Neuronal stem cell (in vitro differentiated cells): ENCODE measurements around the gene SLC1A1. TPM values are rescaled to one million over a fixed set of nuclear protein-coding genes. Genes with fewer than 3 reads are reported as not detected.
A peak's percentile ranks its signal among the peaks of the same experiment; 100 is the strongest.

Experiments used
- DNase-seq: peaks from one replicate; pipeline ENCODE4 v3.0.0-alpha.2; 2013; ENCODE audit warnings: low spot score
- H2AFZ ChIP-seq: one replicate; pipeline ENCODE4 v1.6.1; 2013; ENCODE audit warnings: mild to moderate bottlenecking, low read length, inconsistent platforms
- H2AK5ac ChIP-seq: 2 replicates; pipeline ENCODE4 v1.6.1; 2013; ENCODE audit warnings: low read depth, mild to moderate bottlenecking, inconsistent platforms, low read length, moderate library complexity, mixed read lengths
- H2BK120ac ChIP-seq: 2 replicates; pipeline ENCODE4 v1.6.1; 2013; ENCODE audit warnings: low read depth, mild to moderate bottlenecking, inconsistent platforms, low read length, moderate library complexity, mixed read lengths
- H2BK12ac ChIP-seq: one replicate; pipeline ENCODE4 v1.6.1; 2013; ENCODE audit warnings: low read length, inconsistent platforms
- H2BK15ac ChIP-seq: 2 replicates; pipeline ENCODE4 v1.6.1; 2013; ENCODE audit warnings: mild to moderate bottlenecking, low read length, inconsistent platforms, mixed read lengths
- H2BK5ac ChIP-seq: one replicate; pipeline ENCODE4 v1.6.1; 2013; ENCODE audit warnings: inconsistent platforms, mild to moderate bottlenecking, low read length, moderate library complexity
- H3K14ac ChIP-seq: one replicate; pipeline ENCODE4 v1.6.1; 2013; ENCODE audit warnings: low read length, inconsistent platforms
- H3K18ac ChIP-seq: 2 replicates; pipeline ENCODE4 v1.6.1; 2013; ENCODE audit warnings: low read length, inconsistent platforms
- H3K23ac ChIP-seq: 2 replicates; pipeline ENCODE4 v1.6.1; 2013; ENCODE audit warnings: low read depth, mild to moderate bottlenecking, mixed read lengths, low read length, inconsistent platforms; ENCODE audit not compliant: poor library complexity
- H3K27ac ChIP-seq: replicated peaks from 3 replicates; pipeline ENCODE4 v1.5.1; 2013; ENCODE audit warnings: low read length, inconsistent platforms
- H3K27me3 ChIP-seq, 3 experiments: 2 replicates each; pipeline ENCODE4 v1.6.1; 2013; ENCODE audit warnings: low read length in 3 of 3, mild to moderate bottlenecking in 2 of 3, inconsistent platforms in 1 of 3, low read depth in 1 of 3, mixed read lengths in 1 of 3, moderate library complexity in 1 of 3; ENCODE audit not compliant: control insufficient read depth in 3 of 3, insufficient read depth in 3 of 3
- H3K36me3 ChIP-seq, 2 donors: replicated peaks in 1 of 2; 2 replicates each; pipeline ENCODE4 v1.6.1; 2013; ENCODE audit warnings: low read length in 2 of 2; ENCODE audit not compliant: control insufficient read depth in 2 of 2, insufficient read depth in 2 of 2
- H3K4ac ChIP-seq: 2 replicates; pipeline ENCODE4 v1.6.1; 2013; ENCODE audit warnings: inconsistent platforms, mild to moderate bottlenecking, low read length, moderate library complexity
- H3K4me1 ChIP-seq, 2 donors: 1 replicate in 1 of 2; 2 replicates in 1 of 2; pipeline ENCODE4 v1.6.1; 2013; ENCODE audit warnings: low read length in 2 of 2, low read depth in 1 of 2; ENCODE audit not compliant: control insufficient read depth in 2 of 2, insufficient read depth in 1 of 2
- H3K4me2 ChIP-seq: one replicate; pipeline ENCODE4 v1.6.1; 2013; ENCODE audit warnings: mild to moderate bottlenecking, low read length, inconsistent platforms; ENCODE audit not compliant: insufficient read depth, poor library complexity, severe bottlenecking
- H3K4me3 ChIP-seq, 2 donors: 2 replicates each; pipeline ENCODE4 v1.5.1; 2013; ENCODE audit warnings: low read length in 2 of 2, mild to moderate bottlenecking in 2 of 2, inconsistent platforms in 1 of 2, moderate library complexity in 1 of 2
- H3K79me1 ChIP-seq: one replicate; pipeline ENCODE4 v1.6.1; 2013; ENCODE audit warnings: low read depth, mild to moderate bottlenecking, inconsistent platforms, low read length, moderate library complexity
- H3K9ac ChIP-seq: one replicate; pipeline ENCODE4 v1.6.1; 2013; ENCODE audit warnings: mild to moderate bottlenecking, low read depth, low read length, inconsistent platforms; ENCODE audit not compliant: poor library complexity
- H3K9me3 ChIP-seq, 2 donors: replicated peaks in 1 of 2; 2 replicates each; pipeline versions ENCODE3 to v1.6.1; 2013; ENCODE audit warnings: low read length in 2 of 2, mild to moderate bottlenecking in 2 of 2, inconsistent platforms in 1 of 2, low read depth in 1 of 2, mixed read lengths in 1 of 2, moderate library complexity in 1 of 2; ENCODE audit not compliant: control insufficient read depth in 2 of 2, insufficient read depth in 1 of 2
- H4K8ac ChIP-seq: one replicate; pipeline ENCODE4 v1.6.1; 2013; ENCODE audit warnings: low read depth, mild to moderate bottlenecking, inconsistent platforms, low read length, moderate library complexity
- H4K91ac ChIP-seq: one replicate; pipeline ENCODE4 v1.6.1; 2013; ENCODE audit warnings: low read length, low read depth, mild to moderate bottlenecking, inconsistent platforms; ENCODE audit not compliant: poor library complexity
- WGBS, 2 donors: extraction: QIAGEN DNeasy Blood & Tissue Kit; methylation state at CpG; one replicate each; pipeline ENCODE4 v1.1.7; 2013; ENCODE audit warnings: missing lambda C conversion rate in 2 of 2, mixed read lengths in 1 of 2; ENCODE audit not compliant: insufficient read length in 2 of 2, insufficient replicate concordance in 1 of 2; ENCODE audit errors: extremely low coverage in 2 of 2; 5-methylcytosine and 5-hydroxymethylcytosine counted together
- polyA plus RNA-seq, 2 experiments: library from polyadenylated mRNA; stranded (reverse); fragments of 200-250 nt; gene quantifications; one replicate each; pipeline ENCODE4 v1.2.3, GENCODE V29; 2013

SLC1A1 gene
- polyA plus RNA-seq (2013, experiment 1 of 2), result 3.4 TPM
- 3.7 TPM for polyA plus RNA-seq (2013, experiment 2 of 2)

DNA sequence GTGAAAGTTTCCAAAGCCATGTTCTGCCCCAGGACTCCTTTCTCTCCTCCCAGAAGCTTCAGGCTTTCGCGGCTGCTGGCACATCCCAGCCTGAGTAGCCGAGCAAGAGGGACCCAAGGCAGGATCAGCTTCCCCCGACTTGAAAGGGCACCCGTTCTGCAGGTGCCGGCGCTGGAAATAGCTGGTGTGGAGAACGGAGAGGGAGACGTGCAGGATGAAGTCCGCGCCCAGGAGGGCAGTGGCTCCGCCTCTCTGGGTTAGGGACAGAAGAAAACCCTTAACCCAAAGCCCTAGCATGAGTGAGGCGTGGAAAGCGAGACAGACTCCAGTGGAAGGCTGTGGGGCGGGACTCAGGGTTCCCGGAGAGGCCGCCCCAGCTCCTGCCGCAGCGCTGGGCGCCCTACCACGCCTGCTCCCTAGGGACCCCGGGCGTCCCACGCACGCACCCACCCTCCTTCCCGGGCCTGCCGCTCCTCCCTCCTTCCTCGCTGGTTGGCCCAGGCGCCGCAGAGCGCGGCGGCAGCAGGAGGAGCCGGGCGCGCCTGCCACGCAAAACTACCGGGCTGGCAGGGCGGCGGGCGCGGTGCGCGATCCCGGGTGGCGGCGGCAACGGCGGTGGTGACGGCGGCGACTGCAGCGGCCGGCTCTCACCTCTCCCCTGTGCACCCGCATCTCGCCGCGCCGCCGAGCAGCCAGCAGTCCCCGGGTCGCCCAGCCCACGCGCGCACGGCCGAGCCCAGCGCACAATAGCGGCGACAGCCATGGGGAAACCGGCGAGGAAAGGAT is at the start of gene SLC1A1:
SLC1A1 (plus strand) TSS at position 550 of the 786 bp plus-strand sequence; CDS start at position 762, 212 bp downstream.
- H3K27ac ChIP-seq, result no peak within 1 kb of the TSS

DNA sequence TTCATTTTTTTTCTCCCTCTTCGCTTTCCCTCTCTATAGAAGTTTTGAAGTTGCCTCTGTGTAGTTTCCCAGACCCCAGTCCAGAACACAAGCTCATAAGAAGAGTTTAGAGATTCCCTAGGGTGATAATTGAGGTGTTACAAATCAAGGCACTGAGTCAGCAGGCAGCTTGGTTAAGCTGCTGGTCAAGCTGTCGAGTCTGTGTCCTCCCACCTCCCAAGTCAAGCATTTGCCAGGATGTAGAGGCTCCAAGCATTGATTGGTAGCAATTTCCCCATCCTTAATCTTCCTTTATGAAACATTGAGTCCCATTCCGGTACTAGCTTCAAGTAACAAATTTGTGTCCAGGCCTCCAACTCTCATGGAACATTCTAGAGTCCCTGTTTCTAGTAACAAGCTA is 47.5 kb upstream of the SLC1A1 start:
- H3K14ac ChIP-seq, result no peak overlapping the region
- H3K27me3 ChIP-seq, result peaks cover 0 to 2% (median 0%) of the 10 kb centered on the region in 3 experiments
- no peaks in the 10 kb centered on the region for H3K9me3 ChIP-seq
- no peak overlapping the region for H3K4me2 ChIP-seq
- no peak overlapping the region for H4K91ac ChIP-seq
- no peak overlapping the region for H3K4ac ChIP-seq
- no peak overlapping the region for H3K18ac ChIP-seq
- H2AK5ac ChIP-seq, result no peak overlapping the region
- H4K8ac ChIP-seq, result no peak overlapping the region
- no peak overlapping the region for H3K27ac ChIP-seq
- no peak overlapping the region for H3K23ac ChIP-seq
- no peaks in the 10 kb centered on the region for H3K79me1 ChIP-seq
- H3K4me3 ChIP-seq, result no peak overlapping the region
- no peak overlapping the region for H3K9ac ChIP-seq
- no peak overlapping the region for H2AFZ ChIP-seq
- H2BK120ac ChIP-seq, result no peak overlapping the region
- WGBS, 2 donors, result no CpG with 5 or more reads among the region's 3 CpGs
- no peak overlapping the region for H2BK15ac ChIP-seq
- no peaks in the 10 kb centered on the region for H3K36me3 ChIP-seq
- DNase-seq, result no peak
- H2BK12ac ChIP-seq, result no peak overlapping the region
- no peaks in the 10 kb centered on the region for H3K4me1 ChIP-seq
- H2BK5ac ChIP-seq, result no peak overlapping the region

More for the DNA sequence above, at the start of gene SLC1A1:
- H3K4me3 ChIP-seq, result peak within 1 kb of the TSS; percentile 58 to 98
- peak within 1 kb of the TSS; percentile 77 for H2BK15ac ChIP-seq
- H4K8ac ChIP-seq, result peak within 1 kb of the TSS; percentile 7
- peaks cover 2 to 63% (median 15%) of the 10 kb centered on the region in 3 experiments for H3K27me3 ChIP-seq
- H2BK120ac ChIP-seq, result peak within 1 kb of the TSS; percentile 68
- H2AFZ ChIP-seq, result peak within 1 kb of the TSS; percentile 96
- H2BK5ac ChIP-seq, result peak within 1 kb of the TSS; percentile 59
- H3K4me2 ChIP-seq, result peak within 1 kb of the TSS; percentile 94
- no peaks in the 10 kb centered on the region for H3K79me1 ChIP-seq
- peak; percentile 52 for DNase-seq
- H3K4me1 ChIP-seq, result peaks cover 2 to 5% of the 10 kb centered on the region in 2 donors
- no peak within 1 kb of the TSS for H2AK5ac ChIP-seq
- peak within 1 kb of the TSS; percentile 95 for H3K18ac ChIP-seq
- H3K36me3 ChIP-seq, result no peaks in the 10 kb centered on the region
- H3K23ac ChIP-seq, result peak within 1 kb of the TSS; percentile 74
- peak within 1 kb of the TSS; percentile 78 for H3K14ac ChIP-seq
- WGBS, 2 donors, result no CpG with 5 or more reads among the region's 72 CpGs
- peak within 1 kb of the TSS; percentile 44 for H3K4ac ChIP-seq
- peak within 1 kb of the TSS; percentile 92 for H2BK12ac ChIP-seq
- peak within 1 kb of the TSS; percentile 93 for H3K9ac ChIP-seq
- no peaks in the 10 kb centered on the region for H3K9me3 ChIP-seq
- H4K91ac ChIP-seq, result no peak within 1 kb of the TSS

DNA sequence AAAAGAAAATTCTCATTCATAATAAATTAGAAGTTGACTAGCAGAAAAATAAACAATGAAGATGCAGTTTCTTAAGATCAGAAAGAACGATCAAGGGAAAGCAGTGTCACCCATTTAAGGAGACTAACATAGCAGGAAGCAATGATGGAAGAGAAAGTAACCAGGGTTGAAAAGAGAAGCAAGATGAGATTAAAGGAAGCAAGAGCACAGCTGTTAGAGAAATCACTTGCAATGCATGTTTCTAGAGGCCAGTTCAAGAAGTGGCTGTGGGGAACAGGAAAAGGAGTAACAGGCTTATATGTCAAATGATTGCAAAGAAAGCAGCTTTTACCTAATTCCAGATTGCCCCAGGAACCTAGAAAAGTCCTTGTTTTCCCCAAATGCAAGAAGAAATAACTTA is 46.8 kb upstream of the SLC1A1 start:
- Histone ChIP-seq H2BK120ac (no peak overlapping the region), H3K4ac (no peak overlapping the region), H2BK15ac (no peak overlapping the region), H2BK12ac (no peak overlapping the region), H3K4me3 (no peak overlapping the region), H3K23ac (no peak overlapping the region), H2AFZ (no peak overlapping the region), H2AK5ac (no peak overlapping the region), H3K36me3 (no peaks in the 10 kb centered on the region), H3K27ac (no peak overlapping the region), H3K4me1 (no peaks in the 10 kb centered on the region), H4K91ac (no peak overlapping the region), H3K4me2 (no peak overlapping the region), H3K79me1 (no peaks in the 10 kb centered on the region), H3K9me3 (peaks cover 0 to 2% of the 10 kb centered on the region in 2 donors), H3K18ac (no peak overlapping the region), H3K14ac (no peak overlapping the region), H3K27me3 (peaks cover 0 to 2% (median 0%) of the 10 kb centered on the region in 3 experiments), H2BK5ac (no peak overlapping the region), H4K8ac (no peak overlapping the region), H3K9ac (no peak overlapping the region)
- DNase-seq, result no peak
- no CpG with 5 or more reads among the region's 1 CpG for WGBS, 2 donors

DNA sequence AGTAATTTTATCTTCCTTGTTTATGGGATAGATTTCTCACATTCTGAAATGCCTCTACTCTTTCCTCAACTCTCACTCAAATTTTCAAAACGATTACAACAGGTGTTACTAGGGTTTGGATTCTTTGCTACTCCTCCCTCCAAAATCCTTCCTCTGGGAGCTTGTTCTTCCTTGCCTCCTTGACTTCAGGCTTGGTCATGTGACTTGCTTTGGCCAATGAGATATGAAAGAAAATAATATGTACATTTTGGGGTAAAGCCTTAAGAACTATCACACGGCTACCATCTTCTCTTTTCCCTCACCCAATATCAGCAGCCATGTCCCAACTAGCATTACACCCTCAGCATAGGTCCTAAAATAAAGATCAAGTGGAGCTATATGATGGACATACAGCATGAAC is 28.8 kb upstream of the SLC1A1 start:
- no CpG with 5 or more reads among the region's 2 CpGs for WGBS, 2 donors
- H3K4ac ChIP-seq, result no peak overlapping the region

More for the DNA sequence above, 28.8 kb upstream of the SLC1A1 start:
- no peak for DNase-seq
- H3K27me3 ChIP-seq, result no peaks in the 10 kb centered on the region
- no peaks in the 10 kb centered on the region for H3K79me1 ChIP-seq
- H3K4me3 ChIP-seq, result no peak overlapping the region
- H3K4me1 ChIP-seq, result no peaks in the 10 kb centered on the region
- no peak overlapping the region for H2BK5ac ChIP-seq
- no peak overlapping the region for H3K18ac ChIP-seq
- no peak overlapping the region for H2AK5ac ChIP-seq
- no peak overlapping the region for H3K4me2 ChIP-seq
- no peak overlapping the region for H3K23ac ChIP-seq
- H3K36me3 ChIP-seq, result no peaks in the 10 kb centered on the region
- no peak overlapping the region for H4K91ac ChIP-seq
- no peak overlapping the region for H4K8ac ChIP-seq
- H3K9me3 ChIP-seq, result no peaks in the 10 kb centered on the region
- no peak overlapping the region for H2BK120ac ChIP-seq
- H3K27ac ChIP-seq, result no peak overlapping the region
- H2BK15ac ChIP-seq, result no peak overlapping the region
- no peak overlapping the region for H2BK12ac ChIP-seq
- no peak overlapping the region for H3K9ac ChIP-seq
- H2AFZ ChIP-seq, result no peak overlapping the region
- H3K14ac ChIP-seq, result no peak overlapping the region
